ENCODE results near the gene LDLRAP1.
"Not testable (repeated sequence)": the region's sequence is repeated elsewhere in the genome, so short reads cannot be mapped to it uniquely, and the experiment has no call there.

Gene LDLRAP1

DNA sequence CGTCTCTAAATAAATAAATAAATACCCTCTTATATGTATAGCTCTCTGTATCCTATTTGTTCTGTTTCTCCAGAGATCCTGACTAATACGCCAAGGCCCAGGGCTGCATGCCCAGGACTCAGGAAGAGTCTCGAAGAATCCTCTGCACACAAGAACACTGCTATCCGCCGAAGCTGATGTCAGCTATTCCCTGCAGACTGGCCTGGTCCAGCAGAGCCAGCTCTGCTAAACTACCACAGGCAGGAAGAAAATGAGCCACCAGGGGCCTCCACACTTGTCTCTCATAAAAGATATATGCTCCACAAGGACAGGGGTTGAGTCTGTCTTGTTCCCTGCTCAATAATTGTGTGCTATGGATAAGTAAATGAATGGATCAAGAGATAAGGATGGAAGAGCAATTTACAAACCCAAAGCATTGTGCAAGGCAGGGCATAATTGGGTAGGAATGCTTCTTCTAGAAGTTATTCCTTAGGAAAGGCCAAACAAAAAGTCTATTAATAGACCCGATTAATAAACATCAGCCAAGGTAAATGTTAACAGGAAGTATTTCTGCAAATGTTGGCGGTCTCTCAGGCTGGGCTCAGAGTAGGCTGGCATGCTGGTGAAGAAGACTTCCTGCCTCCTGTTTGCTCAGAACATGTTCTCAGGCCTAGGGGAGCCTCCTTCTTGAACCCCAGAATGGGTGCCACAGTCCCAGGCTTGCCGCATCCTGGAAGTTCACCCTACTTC lies 46.9 kb downstream of the LDLRAP1 start:
- H3K9ac ChIP-seq = no peak overlapping the region
- no peak overlapping the region for H3K27ac ChIP-seq
- H3K27me3 ChIP-seq = no peaks in the 10 kb centered on the region
- H3K9me3 ChIP-seq (replicated peaks in 1 of 11) = no peaks in the 10 kb centered on the region
- no peaks in the 10 kb centered on the region for H3K36me3 ChIP-seq
- H3K4me1 ChIP-seq = peaks cover 0 to 18% (median 10%) of the 10 kb centered on the region in 10 experiments; a peak in 15 of 20 replicates
- H3K4me3 ChIP-seq = no peak overlapping the region
- no peak overlapping the region; a peak in 1 of 22 replicates for H3K4me2 ChIP-seq
- TF ChIP-seq Cebpa-rat (IDR thresholded peaks at IDR 0.05) = no peak
- H4K20me1 ChIP-seq = no peaks in the 10 kb centered on the region

GRCh38 chr1:25593861-25594260 lies 50.5 kb downstream of the LDLRAP1 start:
- no peak overlapping the region for H3K27ac ChIP-seq
- TF ChIP-seq Cebpa-rat (IDR thresholded peaks at IDR 0.05) = no peak
- H3K4me3 ChIP-seq = no peak overlapping the region
- H3K4me1 ChIP-seq = peaks cover 0 to 7% (median 0%) of the 10 kb centered on the region in 10 experiments; a peak in 4 of 20 replicates
- peaks cover 0 to 7% (median 3%) of the 10 kb centered on the region in 11 experiments; a peak in 7 of 22 replicates for H3K9me3 ChIP-seq (replicated peaks in 1 of 11)
- no peak overlapping the region for H3K9ac ChIP-seq
- H3K36me3 ChIP-seq = no peaks in the 10 kb centered on the region
- no peaks in the 10 kb centered on the region for H3K27me3 ChIP-seq
- H3K4me2 ChIP-seq = no peak overlapping the region
- no peaks in the 10 kb centered on the region for H4K20me1 ChIP-seq

GRCh38 chr1:25594971-25595370 lies 51.6 kb downstream of the LDLRAP1 start:
- H4K20me1 ChIP-seq = no peaks in the 10 kb centered on the region
- H3K27me3 ChIP-seq = no peaks in the 10 kb centered on the region
- peaks cover 0 to 14% (median 8%) of the 10 kb centered on the region in 11 experiments; a peak in 7 of 22 replicates for H3K9me3 ChIP-seq (replicated peaks in 1 of 11)
- no peaks in the 10 kb centered on the region for H3K36me3 ChIP-seq
- H3K27ac ChIP-seq = no peak overlapping the region
- no peak overlapping the region for H3K4me2 ChIP-seq
- H3K9ac ChIP-seq = no peak overlapping the region
- peaks cover 0 to 7% (median 0%) of the 10 kb centered on the region in 10 experiments; a peak in 4 of 20 replicates for H3K4me1 ChIP-seq
- H3K4me3 ChIP-seq = no peak overlapping the region
- no peak for TF ChIP-seq Cebpa-rat (IDR thresholded peaks at IDR 0.05)

GRCh38 chr1:25596641-25597040 lies 53.2 kb downstream of the LDLRAP1 start:
- H3K9me3 ChIP-seq (replicated peaks in 1 of 11) = peaks cover 0 to 14% (median 8%) of the 10 kb centered on the region in 11 experiments; a peak in 7 of 22 replicates
- H3K4me2 ChIP-seq, H3K9ac ChIP-seq, H4K20me1 ChIP-seq, H3K4me3 ChIP-seq, H3K4me1 ChIP-seq, H3K27ac ChIP-seq, H3K36me3 ChIP-seq, H3K27me3 ChIP-seq: not testable (repeated sequence)
- TF ChIP-seq Cebpa-rat (IDR thresholded peaks at IDR 0.05) = peak; percentile 31 to 94 (median 76); a peak in 18 of 22 replicates

- Histone ChIP-seq H3K4me2 (no peak overlapping the region), H4K20me1 (no peaks in the 10 kb centered on the region), H3K4me3 (no peak overlapping the region), H3K27me3 (no peaks in the 10 kb centered on the region), H3K4me1 (peaks cover 0 to 19% (median 9%) of the 10 kb centered on the region in 10 experiments; a peak in 11 of 20 replicates), H3K36me3 (no peaks in the 10 kb centered on the region), H3K27ac (no peak overlapping the region), H3K9ac (no peak overlapping the region), H3K9me3 (replicated peaks in 1 of 11) (peaks cover 0 to 14% (median 8%) of the 10 kb centered on the region in 11 experiments; a peak in 7 of 22 replicates)
- TF ChIP-seq Cebpa-rat (IDR thresholded peaks at IDR 0.05) = no peak
Measured at GRCh38 chr1:25598879-25599278, 55.5 kb downstream of the LDLRAP1 start.

DNA sequence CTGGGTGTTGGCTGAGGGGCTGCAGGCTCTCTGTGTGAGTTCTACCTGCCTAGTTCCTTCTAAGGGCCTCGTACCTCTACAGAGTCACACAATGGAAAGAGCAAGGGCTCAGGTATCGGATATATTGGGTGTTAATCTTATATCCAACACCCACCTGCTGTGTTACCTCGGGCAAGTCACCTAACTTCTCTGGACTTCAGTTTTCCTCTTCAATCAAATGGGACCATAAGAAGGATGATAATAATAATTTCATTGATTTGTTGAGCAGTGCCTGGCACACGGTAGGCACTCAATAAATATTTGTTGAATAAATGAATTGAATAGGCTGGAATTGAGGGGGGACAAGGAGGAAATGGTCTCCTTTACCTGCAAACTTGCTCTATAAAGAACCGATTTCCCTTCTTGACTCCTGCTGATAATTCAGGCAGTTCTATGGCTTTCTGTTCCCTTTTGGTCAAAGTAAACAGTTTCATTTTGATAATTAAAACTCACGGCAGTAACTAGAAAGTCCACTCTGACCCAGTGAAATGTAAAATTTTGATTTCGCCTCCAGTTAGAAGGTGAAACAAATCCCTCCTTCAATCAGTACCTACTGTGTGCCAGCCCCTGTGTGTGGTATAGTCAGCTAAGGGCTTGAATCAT lies 56.7 kb downstream of the LDLRAP1 start:
- Histone ChIP-seq H3K9ac (no peak overlapping the region), H3K27me3 (no peaks in the 10 kb centered on the region), H3K36me3 (no peaks in the 10 kb centered on the region), H4K20me1 (no peaks in the 10 kb centered on the region), H3K9me3 (replicated peaks in 1 of 11) (peaks cover 0 to 14% (median 8%) of the 10 kb centered on the region in 11 experiments; a peak in 7 of 22 replicates), H3K4me1 (peaks cover 0 to 19% (median 9%) of the 10 kb centered on the region in 10 experiments; a peak in 11 of 20 replicates), H3K4me2 (no peak overlapping the region), H3K27ac (no peak overlapping the region), H3K4me3 (no peak overlapping the region)
- TF ChIP-seq Cebpa-rat (IDR thresholded peaks at IDR 0.05) = no peak

GRCh38 chr1:25600971-25601699 lies 57.7 kb downstream of the LDLRAP1 start:
- H3K4me1 ChIP-seq = peaks cover 0 to 19% (median 9%) of the 10 kb centered on the region in 10 experiments; a peak in 11 of 20 replicates
- H3K27ac ChIP-seq, H3K9ac ChIP-seq, H3K27me3 ChIP-seq, H3K36me3 ChIP-seq, H3K4me3 ChIP-seq, H4K20me1 ChIP-seq: not testable (repeated sequence)
- H3K9me3 ChIP-seq (replicated peaks in 1 of 11) = peaks cover 0 to 14% (median 8%) of the 10 kb centered on the region in 11 experiments; a peak in 7 of 22 replicates
- peak overlapping the region in 5 of 11 experiments; percentile 26 to 44 (median 35); a peak in 6 of 22 replicates for H3K4me2 ChIP-seq

DNA sequence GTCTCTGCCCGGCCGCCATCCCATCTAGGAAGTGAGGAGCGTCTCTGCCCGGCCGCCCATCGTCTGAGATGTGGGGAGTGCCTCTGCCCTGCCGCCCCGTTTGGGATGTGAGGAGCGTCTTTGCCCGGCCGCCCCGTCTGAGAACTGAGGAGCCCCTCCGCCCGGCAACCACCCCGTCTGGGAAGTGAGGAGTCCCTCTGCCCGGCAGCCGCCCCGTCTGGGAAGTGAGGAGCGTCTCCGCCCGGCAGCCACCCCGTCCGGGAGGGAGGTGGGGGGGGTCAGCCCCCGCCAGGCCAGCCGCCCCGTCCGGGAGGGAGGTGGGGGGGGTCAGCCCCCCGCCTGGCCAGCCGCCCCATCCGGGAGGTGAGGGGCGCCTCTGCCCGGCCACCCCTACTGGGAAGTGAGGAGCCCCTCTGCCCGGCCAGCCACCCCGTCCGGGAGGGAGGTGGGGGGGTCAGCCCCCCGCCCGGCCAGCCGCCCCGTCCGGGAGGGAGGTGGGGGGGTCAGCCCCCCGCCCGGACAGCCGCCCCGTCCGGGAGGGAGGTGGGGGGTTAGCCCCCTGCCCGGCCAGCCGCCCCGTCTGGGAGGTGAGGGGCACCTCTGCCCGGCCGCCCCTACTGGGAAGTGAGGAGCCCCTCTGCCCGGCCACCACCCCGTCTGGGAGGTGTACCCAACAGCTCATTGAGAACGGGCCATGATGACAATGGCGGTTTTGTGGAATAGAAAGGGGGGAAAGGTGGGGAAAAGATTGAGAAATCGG lies 60.6 kb downstream of the LDLRAP1 start:
- not testable (repeated sequence) for H3K4me3 ChIP-seq; H3K27ac ChIP-seq; H3K27me3 ChIP-seq; H3K36me3 ChIP-seq; H3K4me2 ChIP-seq; H3K9me3 ChIP-seq (replicated peaks in 1 of 11); H4K20me1 ChIP-seq; H3K9ac ChIP-seq
- peaks cover 0 to 26% (median 14%) of the 10 kb centered on the region in 10 experiments; a peak in 12 of 20 replicates for H3K4me1 ChIP-seq
